NCI-H774 (cell line): ENCODE results near the gene FERMT1.
"Not testable (repeated sequence)": the region's sequence is repeated elsewhere in the genome, so short reads cannot be mapped to it uniquely, and the experiment has no call there.

Source experiments
- DNase-seq: peaks from one replicate; lab custom pipeline; 2025; lab: John Stamatoyannopoulos, UW

FERMT1 gene

DNA sequence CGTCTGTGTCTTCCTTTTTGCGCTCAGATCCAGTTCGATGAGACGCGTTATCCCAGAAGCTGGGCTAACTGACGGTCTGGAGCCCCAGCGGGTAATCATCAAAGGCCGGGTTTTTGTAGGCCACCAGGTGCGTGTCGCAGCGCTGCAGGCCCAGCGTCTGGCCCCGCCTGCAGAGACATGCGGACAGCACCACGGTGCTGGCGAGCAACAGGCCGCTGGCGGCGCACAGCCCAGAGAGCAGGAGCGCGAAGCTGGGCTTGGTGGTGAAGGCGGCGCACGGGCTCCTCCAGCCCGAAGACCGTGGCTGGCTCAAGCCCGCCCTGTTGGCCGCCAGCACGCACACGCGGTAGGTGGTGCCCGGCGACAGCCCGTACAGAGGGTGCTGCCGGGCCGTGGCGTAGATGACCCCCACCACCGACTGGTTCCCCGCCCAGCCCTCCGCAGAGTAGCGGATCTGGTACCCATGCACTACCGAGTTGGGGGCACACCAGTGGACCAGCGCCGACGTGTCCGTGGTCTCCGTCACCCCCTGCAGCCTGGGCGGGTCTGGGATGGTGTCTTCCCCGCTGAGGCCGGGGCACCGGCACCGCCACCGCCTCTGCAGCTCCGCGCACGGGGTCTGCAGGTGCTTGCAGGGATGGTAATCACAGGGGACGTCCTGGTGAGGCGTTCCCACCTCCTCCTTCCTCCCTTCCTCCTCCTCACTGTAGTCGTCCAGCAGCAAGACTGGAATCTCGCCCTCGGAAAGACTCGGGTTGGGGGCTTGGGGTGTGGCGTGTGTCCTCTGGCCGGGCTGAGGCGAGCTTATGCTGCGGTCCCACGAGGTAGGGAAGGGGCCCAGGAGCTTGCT is 81.6 kb downstream of the FERMT1 start:
- DNase-seq, result no peak

DNA sequence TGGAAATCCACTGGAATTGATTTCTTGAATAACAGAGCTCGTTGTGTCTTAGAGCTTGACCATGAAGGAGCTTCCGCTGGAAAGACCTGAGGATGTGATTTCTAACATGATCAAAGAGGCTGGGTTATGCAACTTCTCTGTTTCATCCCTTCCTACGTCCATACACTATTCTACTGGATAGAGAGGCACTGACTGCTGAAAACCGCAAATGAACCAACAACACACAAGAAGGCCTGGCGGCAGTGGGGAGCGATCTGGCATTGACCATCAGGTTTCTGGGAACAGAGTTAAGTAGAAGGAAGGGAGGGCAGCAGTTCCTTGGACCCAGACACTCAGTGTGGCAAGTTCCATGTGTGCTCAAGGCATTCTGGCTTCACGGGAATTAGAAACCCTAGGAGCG is 82.3 kb downstream of the FERMT1 start:
- DNase-seq, result no peak

DNA sequence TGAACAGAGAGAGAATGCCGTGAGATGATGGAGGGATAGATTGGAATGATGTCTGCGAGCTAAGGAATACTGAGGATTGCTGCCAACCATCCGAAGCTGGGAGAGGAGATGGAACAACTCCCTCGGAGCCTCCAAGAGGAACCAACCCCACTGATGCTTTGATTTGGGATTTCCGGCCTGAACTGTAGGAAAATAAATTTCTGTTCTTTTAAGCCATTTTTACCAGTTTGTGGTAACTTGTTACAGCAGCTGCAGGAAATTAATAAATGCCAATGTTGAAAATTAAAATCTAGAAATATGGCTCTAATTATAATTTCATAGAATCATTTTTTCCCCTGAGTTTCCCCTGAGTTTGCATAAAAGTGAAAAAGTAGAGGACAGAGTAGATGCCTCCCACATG is 83.1 kb downstream of the FERMT1 start:
- DNase-seq, result no peak

DNA sequence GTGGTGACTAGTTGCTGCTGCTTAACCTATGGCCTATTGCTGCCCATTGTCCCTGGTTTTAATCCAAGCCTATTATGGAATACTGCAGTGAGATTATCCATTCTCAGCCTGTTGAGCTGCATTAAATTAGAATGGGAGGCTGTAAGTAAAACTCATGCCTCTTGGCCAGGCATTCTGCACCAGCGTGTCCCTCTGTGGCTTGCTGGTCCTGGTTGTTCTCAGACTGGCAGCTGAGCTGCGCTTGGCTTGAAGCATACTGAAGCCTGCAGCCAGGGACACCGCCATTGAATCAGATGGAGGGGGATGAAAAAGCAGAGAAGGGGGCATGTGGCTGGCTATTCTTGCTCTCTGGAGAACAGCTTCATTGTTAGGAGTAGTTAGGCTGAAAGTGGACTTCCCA is 84.6 kb downstream of the FERMT1 start:
- DNase-seq, result no peak

DNA sequence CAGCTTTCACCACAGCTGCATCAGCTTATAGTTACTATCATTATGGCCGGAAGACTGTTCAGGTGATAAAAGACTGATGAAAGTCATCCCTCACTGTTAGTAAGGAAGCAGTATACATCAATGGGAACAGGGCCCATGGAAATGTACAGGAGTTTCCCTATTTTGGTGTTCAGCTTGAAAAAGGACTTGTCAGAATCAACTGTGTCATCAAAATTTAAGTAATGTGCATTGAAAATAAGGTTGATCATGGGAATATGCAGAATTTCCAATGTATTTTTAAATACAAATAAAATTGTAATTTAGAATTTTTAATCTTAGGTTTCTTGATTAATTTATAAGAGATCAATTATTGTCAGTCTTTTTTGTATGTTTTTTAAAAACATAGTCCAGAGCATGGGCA is 85.7 kb downstream of the FERMT1 start:
- no peak for DNase-seq

DNA sequence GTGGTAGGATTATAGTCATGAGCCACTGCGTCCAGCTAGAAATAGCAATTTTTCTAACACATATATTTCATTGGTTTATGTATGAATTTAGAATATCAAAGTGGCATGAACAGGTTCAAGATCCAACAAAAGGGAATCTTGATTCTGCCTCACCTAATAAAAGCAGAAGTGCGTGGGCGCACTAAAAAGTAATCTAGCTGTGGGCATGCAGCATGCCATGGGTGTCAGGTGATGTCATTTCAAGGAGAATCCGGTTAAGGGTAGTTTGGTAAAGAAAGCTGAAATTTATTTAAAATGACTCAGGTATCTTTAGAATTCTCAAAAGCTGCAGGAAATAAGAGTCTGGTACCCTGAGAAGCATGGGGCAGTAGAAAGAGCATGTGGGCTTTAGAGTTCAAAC is 86.6 kb downstream of the FERMT1 start:
- no peak for DNase-seq

DNA sequence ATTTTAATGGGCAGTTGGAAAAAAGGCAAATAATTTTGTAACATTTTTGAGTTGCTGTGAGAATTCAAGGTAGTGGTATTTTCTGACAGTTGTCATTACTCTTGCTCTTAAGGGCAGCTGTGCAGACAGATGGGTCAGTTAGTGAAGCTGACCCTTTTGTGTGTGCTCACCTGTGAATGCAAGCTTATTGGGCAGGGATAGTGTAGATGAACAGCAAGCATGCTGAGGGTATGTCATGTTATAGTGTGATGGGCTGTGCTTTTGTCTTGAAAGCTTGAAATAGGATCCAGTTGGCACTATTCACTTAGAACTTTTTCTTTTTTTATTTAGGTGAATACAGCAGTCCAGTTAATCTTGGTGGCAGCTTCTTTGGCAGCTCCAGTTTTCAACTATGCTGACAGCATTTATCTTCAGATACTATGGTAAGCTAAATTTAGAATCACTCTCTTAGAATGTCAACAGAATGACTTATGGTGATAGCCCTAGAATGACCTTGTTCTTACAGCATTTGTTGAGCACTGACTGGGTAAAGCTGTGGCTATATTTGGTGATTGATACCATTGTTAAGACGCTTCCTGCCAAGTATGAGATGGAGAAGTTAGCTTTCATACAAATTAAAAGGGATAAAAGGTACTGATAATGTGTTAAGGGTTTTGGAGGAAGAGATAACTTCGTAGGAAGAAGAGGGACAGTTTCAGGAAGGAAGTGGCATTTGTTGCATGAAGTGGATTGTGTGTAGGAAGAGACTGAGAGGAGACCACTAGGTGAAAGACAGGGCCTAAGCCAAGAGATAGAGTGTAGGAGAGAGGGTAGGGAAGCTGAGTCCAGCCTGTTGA is 88.5 kb downstream of the FERMT1 start:
- no peak for DNase-seq

DNA sequence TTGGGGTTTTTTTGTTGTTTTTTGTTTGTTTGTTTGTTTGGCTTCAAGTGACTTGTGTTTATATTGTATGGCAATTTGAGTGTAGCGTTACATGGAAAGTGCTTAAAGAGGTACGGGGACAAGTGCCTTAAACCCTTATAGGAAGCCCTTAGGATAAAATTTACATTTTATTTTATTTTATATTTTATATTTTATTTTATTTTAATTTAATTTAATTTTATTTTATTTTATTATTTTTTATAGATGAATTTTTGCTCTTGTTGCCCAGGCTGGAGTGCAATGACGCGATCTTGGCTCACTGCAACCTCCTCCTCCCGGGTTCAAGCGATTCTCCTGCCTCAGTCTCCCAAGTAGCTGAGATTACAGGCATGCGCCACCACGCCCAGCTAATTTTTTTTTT is 89.9 kb downstream of the FERMT1 start:
- not testable (repeated sequence) for DNase-seq

DNA sequence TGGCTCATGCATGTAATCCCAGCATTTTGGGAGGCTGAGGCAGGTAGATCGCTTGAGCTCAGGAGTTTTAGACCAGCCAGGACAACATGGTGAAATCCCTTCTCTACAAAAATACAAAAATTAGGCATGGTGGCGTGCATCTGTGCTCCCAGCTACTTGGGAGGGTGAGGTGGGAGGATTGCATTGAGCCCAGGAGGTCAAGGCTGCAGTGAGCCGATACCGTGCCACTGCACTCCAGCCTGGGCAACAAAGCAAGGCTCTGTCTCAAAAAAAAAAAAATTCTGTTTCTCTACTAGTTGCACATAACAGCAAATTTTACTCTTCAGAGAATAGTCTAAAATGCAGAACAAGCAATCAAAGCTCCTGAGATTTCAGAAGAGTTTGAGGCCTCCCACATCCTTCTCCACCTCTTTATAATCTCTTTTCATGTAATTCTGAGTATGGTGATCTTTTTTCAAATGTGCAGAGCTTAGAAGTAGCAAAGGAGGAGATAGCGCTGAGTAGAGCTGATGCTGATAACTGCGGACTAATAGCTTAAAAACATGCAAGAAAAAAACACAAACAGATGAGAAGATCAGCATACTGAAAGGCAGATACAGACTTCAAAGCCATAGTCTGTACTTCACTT is 92.3 kb downstream of the FERMT1 start:
- no peak for DNase-seq

DNA sequence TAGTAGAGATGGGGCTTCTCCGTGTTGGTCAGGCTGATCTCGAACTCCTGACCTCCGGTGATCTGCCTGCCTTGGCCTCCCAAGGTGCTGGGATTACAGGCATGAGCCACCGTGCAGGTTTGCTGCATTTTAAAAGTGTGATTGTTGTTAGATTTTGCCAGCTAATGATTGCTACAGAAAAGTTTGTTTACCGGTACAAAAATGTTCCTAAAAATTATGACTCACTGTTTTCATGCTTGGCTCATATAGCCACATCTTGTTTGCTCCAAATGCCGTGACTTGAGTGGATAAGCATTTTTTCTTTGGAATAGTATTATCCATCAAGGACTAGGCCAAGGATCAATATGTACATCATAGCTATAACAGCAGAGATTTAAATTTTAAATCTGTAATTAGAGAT is 93.3 kb downstream of the FERMT1 start:
- DNase-seq, result no peak

DNA sequence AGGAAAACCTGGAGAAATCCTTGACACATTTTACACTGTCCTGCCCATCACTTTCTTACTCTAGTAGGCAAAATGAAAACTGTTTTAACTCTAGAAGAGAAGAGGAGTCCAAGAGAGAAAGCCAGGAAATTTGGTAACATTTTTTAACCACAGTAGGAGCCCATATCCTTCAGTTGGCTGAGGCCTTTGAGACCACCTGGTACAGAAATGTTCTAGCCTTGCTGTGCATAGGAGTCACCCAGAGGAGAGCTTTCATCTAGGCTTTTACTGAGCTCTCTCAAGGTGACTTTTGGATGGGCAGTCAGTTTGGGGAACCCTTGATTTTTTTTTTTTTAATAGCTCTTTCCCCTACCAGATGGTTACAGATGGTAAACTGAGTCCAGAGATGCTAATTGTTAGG is 94.0 kb downstream of the FERMT1 start:
- no peak for DNase-seq

DNA sequence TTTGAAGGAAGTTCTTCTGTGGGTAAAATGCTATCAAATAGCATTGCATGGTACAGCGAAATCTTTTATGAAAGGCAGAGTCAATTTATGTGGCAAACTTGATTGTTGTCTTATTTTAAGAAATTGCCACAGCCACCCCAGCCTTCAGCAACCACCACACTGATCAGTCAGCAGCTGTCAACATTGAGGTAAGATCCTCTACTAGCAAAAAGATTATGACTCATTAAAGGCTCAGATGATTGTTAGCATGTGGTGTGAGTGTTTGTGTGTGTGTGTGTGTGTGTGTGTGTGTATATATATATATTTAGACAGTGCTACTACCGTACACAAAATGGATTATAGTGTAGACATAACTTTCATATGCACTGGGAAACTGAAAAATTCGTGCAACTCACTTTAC is 96.8 kb downstream of the FERMT1 start:
- DNase-seq, result no peak
